Right lobe of liver (tissue), 4 donors: ENCODE results near the gene GAS6.

Source experiments
- CTCF ChIP-seq, 4 donors: fragments of 200-600 bp in 3 of 4; fragments of 450-650 bp in 1 of 4; IDR thresholded peaks; one replicate each; pipeline versions ENCODE4 v1.5.1 to v1.8.0; 2016 to 2022; ENCODE audit warnings: antibody characterized with exemption in 4 of 4, mild to moderate bottlenecking in 2 of 4
- POLR2A ChIP-seq: fragments of 450-650 bp; IDR thresholded peaks from one replicate; pipeline ENCODE4 v1.6.1; 2017; ENCODE audit warnings: antibody characterized with exemption, mild to moderate bottlenecking
- donor health status: DM: no; HTN: no; CAD: no.
- donor health status: DM: no; HTN: no; CAD: no.
- donor health status: DM: no; HTN: yes; CAD: no.

- TF ChIP-seq CTCF (IDR thresholded peaks at IDR 0.05): no peak
- no peak for TF ChIP-seq POLR2A
Measured at GRCh38 chr13:113808058-113808834, 55.6 kb downstream of the GAS6 start.
